Tibial nerve (tissue), 4 donors: ENCODE results near the gene SLC47A1.

Source experiments
- EP300 ChIP-seq, 2 donors: sonication (generic); formaldehyde crosslinking; IDR thresholded peaks; one replicate each; pipeline ENCODE4 v1.6.1; 2017; ENCODE audit warnings: antibody characterized with exemption in 2 of 2, mild to moderate bottlenecking in 1 of 2
- POLR2A ChIP-seq, 2 donors: fragments of 450-650 bp; IDR thresholded peaks; one replicate each; pipeline ENCODE4 v1.6.1; 2017; ENCODE audit warnings: antibody characterized with exemption in 2 of 2, mild to moderate bottlenecking in 2 of 2, moderate library complexity in 2 of 2
- TF ChIP-seq, protein P1 (sequence below), 5 experiments: fragments of 200-600 bp in 3 of 5; fragments of 450-650 bp in 2 of 5; sonication (generic) in 3 of 5; IDR thresholded peaks; one replicate each; pipeline ENCODE4 v1.5.1; 2016 to 2019; ENCODE audit warnings: antibody characterized with exemption in 5 of 5, mild to moderate bottlenecking in 3 of 5, moderate library complexity in 2 of 5

DNA sequence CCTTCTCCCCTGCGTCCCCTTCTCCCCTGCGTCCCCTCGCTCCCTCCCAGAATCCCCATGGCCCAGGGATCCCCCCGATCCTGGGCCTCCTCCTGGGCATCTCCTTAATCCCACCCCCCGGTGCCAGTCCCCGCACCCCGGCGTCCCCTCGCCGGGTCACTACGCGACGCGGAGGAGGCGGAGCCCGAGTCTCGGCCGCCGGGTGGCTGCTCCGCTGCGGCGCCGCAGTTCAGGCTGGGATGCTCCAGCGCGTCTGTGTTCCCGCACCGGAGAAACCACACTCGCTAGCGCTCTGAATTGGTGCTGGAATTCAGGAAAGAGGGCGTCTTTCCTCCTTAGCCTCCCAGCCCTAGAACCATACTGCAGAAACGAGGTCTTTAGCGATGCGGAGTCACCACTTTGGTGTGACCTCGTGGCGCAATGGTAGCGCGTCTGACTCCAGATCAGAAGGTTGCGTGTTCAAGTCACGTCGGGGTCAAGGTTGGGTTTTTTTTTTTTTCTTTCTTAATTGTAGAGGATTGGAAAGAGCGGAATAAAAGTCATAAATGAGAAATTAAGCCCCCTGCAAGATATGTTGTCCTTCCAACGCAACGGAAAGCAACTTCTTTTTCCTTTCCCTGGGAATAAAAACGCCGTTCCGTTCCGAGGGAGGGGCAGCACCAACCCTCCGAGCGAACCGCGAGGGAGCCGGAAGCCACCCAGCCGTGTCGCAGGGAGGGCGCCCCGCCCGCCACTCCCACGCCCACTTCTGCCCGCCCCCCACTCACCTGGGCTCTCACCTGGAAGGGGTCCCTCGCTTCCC lies 25.7 kb upstream of the SLC47A1 start:
- TF ChIP-seq POLR2A (IDR thresholded peaks at IDR 0.05) (peak; percentile 30 to 62), EP300 (IDR thresholded peaks at IDR 0.05) (peak in 1 of 2 donors; percentile 90)
- TF ChIP-seq, protein P1, sequence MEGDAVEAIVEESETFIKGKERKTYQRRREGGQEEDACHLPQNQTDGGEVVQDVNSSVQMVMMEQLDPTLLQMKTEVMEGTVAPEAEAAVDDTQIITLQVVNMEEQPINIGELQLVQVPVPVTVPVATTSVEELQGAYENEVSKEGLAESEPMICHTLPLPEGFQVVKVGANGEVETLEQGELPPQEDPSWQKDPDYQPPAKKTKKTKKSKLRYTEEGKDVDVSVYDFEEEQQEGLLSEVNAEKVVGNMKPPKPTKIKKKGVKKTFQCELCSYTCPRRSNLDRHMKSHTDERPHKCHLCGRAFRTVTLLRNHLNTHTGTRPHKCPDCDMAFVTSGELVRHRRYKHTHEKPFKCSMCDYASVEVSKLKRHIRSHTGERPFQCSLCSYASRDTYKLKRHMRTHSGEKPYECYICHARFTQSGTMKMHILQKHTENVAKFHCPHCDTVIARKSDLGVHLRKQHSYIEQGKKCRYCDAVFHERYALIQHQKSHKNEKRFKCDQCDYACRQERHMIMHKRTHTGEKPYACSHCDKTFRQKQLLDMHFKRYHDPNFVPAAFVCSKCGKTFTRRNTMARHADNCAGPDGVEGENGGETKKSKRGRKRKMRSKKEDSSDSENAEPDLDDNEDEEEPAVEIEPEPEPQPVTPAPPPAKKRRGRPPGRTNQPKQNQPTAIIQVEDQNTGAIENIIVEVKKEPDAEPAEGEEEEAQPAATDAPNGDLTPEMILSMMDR (IDR thresholded peaks at IDR 0.05) = peak in 2 of 5 experiments; percentile 16 to 36
